Measurements from ENCODE around the gene ARSI.

Gene ARSI

GRCh38 chr5:150274811-150275210 lies 27.9 kb downstream of the ARSI start:
- DNase-seq (ENCODE audit: extremely low spot score): no peak
- ChIA-PET CTCF (interaction anchor here (0.7 to 0.9 kb wide), 2 partner anchors 69 to 74 kb away, joined by 3 read pairs; no protein-coding TSS in a partner anchor), POLR2A (no interaction called here)
- TF ChIP-seq FOXM1 (IDR thresholded peaks at IDR 0.05; ENCODE audit: borderline replicate concordance) (no peak), PKNOX1 (IDR thresholded peaks at IDR 0.05) (no peak), L3MBTL2 (conservative IDR thresholded peaks at IDR 0.05) (no peak), FOXA1 (IDR thresholded peaks at IDR 0.05) (no peak), SP1 (IDR thresholded peaks at IDR 0.05) (no peak), LEF1 (IDR thresholded peaks at IDR 0.05; ENCODE audit: borderline replicate concordance) (no peak), BHLHE40 (IDR thresholded peaks at IDR 0.05; ENCODE audit: borderline replicate concordance) (no peak), ARNT (IDR thresholded peaks at IDR 0.05) (no peak), ZNF384 (IDR thresholded peaks at IDR 0.05) (no peak), SUZ12 (IDR thresholded peaks at IDR 0.05) (no peak), NFRKB (IDR thresholded peaks at IDR 0.05) (no peak), TARDBP (IDR thresholded peaks at IDR 0.05) (no peak), HDGF (IDR thresholded peaks at IDR 0.05; ENCODE audit: borderline replicate concordance) (no peak), ELF4 (IDR thresholded peaks at IDR 0.05) (no peak), FOXK2 (IDR thresholded peaks at IDR 0.05) (no peak), CTBP1 (IDR thresholded peaks at IDR 0.05; ENCODE audit: borderline replicate concordance) (no peak)

GRCh38 chr5:150272531-150272930 lies 30.2 kb downstream of the ARSI start:
- TF ChIP-seq BHLHE40 (IDR thresholded peaks at IDR 0.05; ENCODE audit: borderline replicate concordance): no peak
- no peak for TF ChIP-seq ELF4 (IDR thresholded peaks at IDR 0.05)
- TF ChIP-seq FOXA1 (IDR thresholded peaks at IDR 0.05): no peak
- no peak for TF ChIP-seq L3MBTL2 (conservative IDR thresholded peaks at IDR 0.05)
- no peak for TF ChIP-seq SUZ12 (IDR thresholded peaks at IDR 0.05)
- TF ChIP-seq SP1 (IDR thresholded peaks at IDR 0.05): no peak
- no peak for TF ChIP-seq TARDBP (IDR thresholded peaks at IDR 0.05)
- no peak for TF ChIP-seq CTBP1 (IDR thresholded peaks at IDR 0.05; ENCODE audit: borderline replicate concordance)
- TF ChIP-seq HDGF (IDR thresholded peaks at IDR 0.05; ENCODE audit: borderline replicate concordance): no peak
- TF ChIP-seq LEF1 (IDR thresholded peaks at IDR 0.05; ENCODE audit: borderline replicate concordance): no peak
- POLR2A ChIA-PET: no interaction called here
- peak; percentile 52 for DNase-seq (ENCODE audit: extremely low spot score)
- CTCF ChIA-PET: interaction anchor here (0.6 to 4.5 kb wide), 5 partner anchors 62 to 828 kb away, joined by 3 to 38 read pairs (median 3); no protein-coding TSS in a partner anchor

- CTCF ChIA-PET: interaction anchor here (0.6 to 4.5 kb wide), 2 partner anchors 79 to 827 kb away, joined by 3 to 38 read pairs; no protein-coding TSS in a partner anchor
- TF ChIP-seq ARNT (IDR thresholded peaks at IDR 0.05) (no peak), FOXK2 (IDR thresholded peaks at IDR 0.05) (no peak), ELF4 (IDR thresholded peaks at IDR 0.05) (no peak), SUZ12 (IDR thresholded peaks at IDR 0.05) (no peak), LEF1 (IDR thresholded peaks at IDR 0.05; ENCODE audit: borderline replicate concordance) (no peak)
- no peak for DNase-seq (ENCODE audit: extremely low spot score)
- POLR2A ChIA-PET: no interaction called here
These were observed 30.8 kb downstream of the ARSI start for GRCh38 chr5:150271923-150272322.

- ChIA-PET CTCF (interaction anchor here (4.5 kb wide), 1 partner anchor 79 kb away, joined by 38 read pairs; no protein-coding TSS in a partner anchor), POLR2A (no interaction called here)
- TF ChIP-seq SUZ12 (IDR thresholded peaks at IDR 0.05) (no peak), SP1 (IDR thresholded peaks at IDR 0.05) (no peak), ZNF384 (IDR thresholded peaks at IDR 0.05) (no peak), CTBP1 (IDR thresholded peaks at IDR 0.05; ENCODE audit: borderline replicate concordance) (no peak), ARNT (IDR thresholded peaks at IDR 0.05) (no peak), FOXA1 (IDR thresholded peaks at IDR 0.05) (no peak), FOXM1 (IDR thresholded peaks at IDR 0.05; ENCODE audit: borderline replicate concordance) (no peak), BHLHE40 (IDR thresholded peaks at IDR 0.05; ENCODE audit: borderline replicate concordance) (no peak), NFRKB (IDR thresholded peaks at IDR 0.05) (no peak), PKNOX1 (IDR thresholded peaks at IDR 0.05) (no peak), L3MBTL2 (conservative IDR thresholded peaks at IDR 0.05) (no peak), HDGF (IDR thresholded peaks at IDR 0.05; ENCODE audit: borderline replicate concordance) (no peak), FOXK2 (IDR thresholded peaks at IDR 0.05) (no peak), TARDBP (IDR thresholded peaks at IDR 0.05) (no peak), LEF1 (IDR thresholded peaks at IDR 0.05; ENCODE audit: borderline replicate concordance) (no peak), ELF4 (IDR thresholded peaks at IDR 0.05) (no peak)
- no peak for DNase-seq (ENCODE audit: extremely low spot score)
These were observed 31.4 kb downstream of the ARSI start for GRCh38 chr5:150271296-150271692.

GRCh38 chr5:150270541-150271295 lies 32.0 kb downstream of the ARSI start:
- TF ChIP-seq NFRKB (IDR thresholded peaks at IDR 0.05): no peak
- no peak for TF ChIP-seq FOXK2 (IDR thresholded peaks at IDR 0.05)
- TF ChIP-seq FOXM1 (IDR thresholded peaks at IDR 0.05; ENCODE audit: borderline replicate concordance): no peak
- no peak for TF ChIP-seq HDGF (IDR thresholded peaks at IDR 0.05; ENCODE audit: borderline replicate concordance)
- no peak for TF ChIP-seq ZNF384 (IDR thresholded peaks at IDR 0.05)
- TF ChIP-seq ELF4 (IDR thresholded peaks at IDR 0.05): no peak
- no peak for TF ChIP-seq LEF1 (IDR thresholded peaks at IDR 0.05; ENCODE audit: borderline replicate concordance)
- TF ChIP-seq ARNT (IDR thresholded peaks at IDR 0.05): no peak
- no peak for TF ChIP-seq L3MBTL2 (conservative IDR thresholded peaks at IDR 0.05)
- TF ChIP-seq TARDBP (IDR thresholded peaks at IDR 0.05): no peak
- no peak for TF ChIP-seq PKNOX1 (IDR thresholded peaks at IDR 0.05)
- no peak for TF ChIP-seq BHLHE40 (IDR thresholded peaks at IDR 0.05; ENCODE audit: borderline replicate concordance)
- TF ChIP-seq SUZ12 (IDR thresholded peaks at IDR 0.05): no peak
- TF ChIP-seq CTBP1 (IDR thresholded peaks at IDR 0.05; ENCODE audit: borderline replicate concordance): no peak
- no peak for TF ChIP-seq SP1 (IDR thresholded peaks at IDR 0.05)
- no peak for TF ChIP-seq FOXA1 (IDR thresholded peaks at IDR 0.05)
- POLR2A ChIA-PET: no interaction called here
- CTCF ChIA-PET: interaction anchor here (4.5 kb wide), 1 partner anchor 80 kb away, joined by 38 read pairs; no protein-coding TSS in a partner anchor
- no peak for DNase-seq (ENCODE audit: extremely low spot score)
